ENCODE measurements around the gene ZNF683.

DNA sequence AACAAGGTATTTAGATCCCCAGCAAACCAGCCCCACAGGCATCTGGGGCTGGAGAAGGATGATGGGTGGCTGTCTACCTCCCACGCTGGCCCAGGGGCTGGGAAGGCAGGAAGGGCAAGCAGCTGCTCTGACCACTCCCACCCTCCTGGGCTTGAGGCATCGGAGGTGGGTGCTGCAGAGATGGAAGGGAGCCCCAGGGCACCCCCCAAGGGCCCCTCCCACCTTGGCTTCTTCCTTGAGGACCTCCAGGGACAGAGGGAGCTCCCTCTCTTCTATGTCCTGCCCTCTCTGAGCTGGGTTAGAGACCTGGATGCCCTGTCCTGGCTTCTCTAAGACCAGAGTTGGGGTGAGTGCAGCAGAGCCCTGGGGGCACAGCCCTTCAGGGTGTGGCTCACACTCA is 51.7 kb downstream of the ZNF683 start:
- TF ChIP-seq POLR2A (IDR thresholded peaks at IDR 0.05; ENCODE audit: low read length) (no peak), GATA1 (IDR thresholded peaks at IDR 0.05; ENCODE audit: low read depth, low read length) (no peak)

Data from erythroblast (primary cell).